KOPT-K1 (cell line): ENCODE data around the gene CD300LD.

ENCODE experiments used
- H3K27ac ChIP-seq: fragments of 200-600 bp; sonication (generic); 2 replicates; pipeline ENCODE4 v1.5.1; 2016; ENCODE audit warnings: antibody characterized with exemption, mild to moderate bottlenecking, low read depth, low read length; ENCODE audit not compliant: poor library complexity, severe bottlenecking
- H3K36me3 ChIP-seq: fragments of 200-600 bp; sonication (generic); 2 replicates; pipeline ENCODE4 v1.5.1; 2017; ENCODE audit warnings: antibody characterized with exemption, mild to moderate bottlenecking, low read length, moderate library complexity; ENCODE audit not compliant: insufficient read depth
- H3K9me3 ChIP-seq: fragments of 200-600 bp; sonication (generic); 2 replicates; pipeline ENCODE4 v1.5.1; 2017; ENCODE audit warnings: antibody characterized with exemption, low read length, mild to moderate bottlenecking; ENCODE audit not compliant: insufficient read depth, poor library complexity, severe bottlenecking

CD300LD gene

GRCh38 chr17:74530831-74531150 is 61.3 kb downstream of the CD300LD start:
- Histone ChIP-seq H3K27ac (no peak overlapping the region), H3K9me3 (peaks cover 3% of the 10 kb centered on the region), H3K36me3 (no peaks in the 10 kb centered on the region)
